ENCODE results near the gene ZSCAN21. TPM values are rescaled to one million over a fixed set of nuclear protein-coding genes. Genes with fewer than 3 reads are reported as not detected.

ZSCAN21 gene
- polyA plus RNA-seq, 1 donor, result 11.5 TPM

DNA sequence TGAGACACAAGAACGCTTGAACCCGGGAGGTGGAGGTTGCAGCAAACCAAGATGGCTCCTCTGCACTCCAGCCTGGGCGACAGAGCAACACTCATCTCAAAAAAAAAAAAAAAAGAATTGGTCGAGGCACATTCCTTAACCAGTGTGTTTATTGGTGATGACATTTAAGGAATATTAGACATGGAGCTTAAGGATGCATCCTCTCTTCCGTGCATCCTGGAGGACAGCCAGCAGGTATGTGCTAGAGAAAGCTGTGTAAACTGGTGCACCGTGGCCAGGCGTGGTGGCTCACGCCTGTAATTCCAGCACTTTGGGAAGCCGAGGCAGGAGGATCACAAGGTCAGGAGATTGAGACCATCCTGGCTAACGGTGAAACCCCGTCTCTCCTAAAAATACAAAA is 22.4 kb upstream of the ZSCAN21 start:
- no peak for DNase-seq (ENCODE audit: low read depth)

DNA sequence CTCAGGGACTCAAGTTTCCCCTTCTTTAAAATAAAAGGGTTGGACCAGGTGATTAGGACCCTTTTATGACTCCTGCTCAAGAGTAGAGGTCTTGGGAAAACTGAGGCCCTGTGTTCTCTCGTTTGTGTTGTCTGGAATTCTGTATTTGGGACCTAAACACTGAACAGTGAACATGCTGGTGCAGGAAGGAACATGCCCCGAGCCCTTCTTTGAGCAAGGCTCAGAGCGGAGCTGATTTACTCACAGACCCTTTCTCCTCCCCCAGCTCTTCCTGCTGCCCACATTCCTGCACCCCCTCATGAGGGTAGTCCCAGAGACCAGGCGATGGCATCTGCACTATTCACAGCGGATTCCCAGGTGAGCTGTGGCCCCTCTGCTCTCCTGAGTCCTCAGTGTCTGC is 20.0 kb upstream of the ZSCAN21 start:
- DNase-seq (ENCODE audit: low read depth), result no peak

DNA sequence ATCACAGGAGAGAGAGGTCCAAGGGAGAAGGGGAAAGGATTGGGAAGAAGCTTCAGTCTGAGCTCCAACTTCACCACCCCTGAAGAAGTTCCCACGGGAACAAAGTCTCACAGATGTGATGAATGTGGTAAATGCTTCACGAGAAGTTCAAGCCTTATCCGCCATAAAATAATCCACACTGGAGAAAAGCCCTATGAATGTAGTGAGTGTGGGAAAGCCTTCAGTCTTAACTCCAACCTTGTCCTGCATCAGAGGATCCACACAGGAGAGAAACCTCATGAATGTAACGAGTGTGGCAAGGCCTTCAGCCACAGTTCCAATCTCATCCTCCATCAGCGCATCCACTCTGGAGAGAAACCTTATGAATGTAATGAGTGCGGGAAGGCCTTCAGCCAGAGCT is 16.0 kb upstream of the ZSCAN21 start:
- no peak for DNase-seq (ENCODE audit: low read depth)

DNA sequence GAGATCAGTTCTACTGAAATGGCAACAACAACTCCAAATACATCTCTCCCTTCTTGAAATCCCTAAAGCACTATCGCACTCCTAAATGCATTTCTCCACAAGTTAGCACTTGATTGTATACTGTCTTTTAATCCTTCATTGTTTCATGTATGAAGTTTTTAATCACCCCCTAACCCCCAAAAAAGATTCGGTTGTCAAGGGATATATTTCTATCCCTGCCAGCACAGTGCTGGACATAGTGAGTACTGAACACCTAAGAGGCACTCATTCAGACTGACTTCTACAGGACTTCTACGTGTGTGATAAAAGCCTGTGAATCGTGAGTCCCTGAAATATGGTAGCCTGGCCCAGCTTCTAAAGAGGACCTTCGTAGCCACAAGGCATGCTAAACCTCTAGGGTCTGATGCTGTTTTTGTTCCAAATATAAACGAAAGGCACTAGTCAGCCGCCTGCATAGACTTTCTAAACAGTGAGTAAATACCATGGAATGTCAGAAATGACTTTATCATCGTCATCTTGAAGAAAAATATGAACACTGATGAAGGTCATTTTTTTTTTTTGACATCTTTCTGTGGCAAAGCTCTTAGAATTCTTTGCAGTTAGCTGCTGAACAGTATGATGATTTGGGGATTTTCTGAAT is 14.6 kb upstream of the ZSCAN21 start:
- DNase-seq (ENCODE audit: low read depth), result no peak

DNA sequence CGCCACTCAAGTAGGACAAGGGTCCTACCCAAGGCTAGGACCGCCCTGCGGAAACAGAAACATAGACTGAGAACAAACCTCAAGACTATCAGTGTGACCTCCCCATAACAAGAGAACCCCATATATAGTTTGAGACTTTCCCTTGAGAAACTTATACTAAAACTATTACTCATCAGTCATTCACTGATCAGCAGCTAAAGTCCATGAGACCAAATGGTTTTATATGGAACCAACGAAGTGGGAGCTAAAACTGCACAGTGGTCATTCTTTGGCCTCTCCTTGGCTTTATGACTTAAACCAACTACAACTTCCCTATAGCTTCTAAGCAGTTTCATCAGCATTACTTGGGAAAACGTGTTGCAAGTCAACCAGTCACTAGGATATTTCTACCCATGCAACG is 13.7 kb upstream of the ZSCAN21 start:
- no peak for DNase-seq (ENCODE audit: low read depth)

DNA sequence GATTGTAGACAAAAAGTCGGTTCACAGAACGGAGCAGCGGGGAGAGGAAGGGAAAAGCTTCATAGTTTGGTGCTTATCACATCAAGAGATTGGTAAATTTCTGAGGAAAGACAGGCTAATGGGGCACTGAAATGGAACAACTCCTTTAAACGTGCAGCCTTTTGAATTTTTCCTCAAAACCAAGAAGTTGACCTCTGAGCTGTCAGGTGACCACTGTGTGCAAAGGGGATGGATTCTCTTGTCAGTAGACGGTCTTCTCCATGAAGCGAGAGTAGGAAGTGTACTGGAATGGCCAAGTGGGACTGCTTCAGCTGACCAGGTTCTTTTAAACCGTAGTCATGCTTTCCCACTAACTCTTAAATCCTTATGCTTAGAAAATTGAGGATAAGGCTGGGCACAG is 11.2 kb upstream of the ZSCAN21 start:
- DNase-seq (ENCODE audit: low read depth), result no peak

DNA sequence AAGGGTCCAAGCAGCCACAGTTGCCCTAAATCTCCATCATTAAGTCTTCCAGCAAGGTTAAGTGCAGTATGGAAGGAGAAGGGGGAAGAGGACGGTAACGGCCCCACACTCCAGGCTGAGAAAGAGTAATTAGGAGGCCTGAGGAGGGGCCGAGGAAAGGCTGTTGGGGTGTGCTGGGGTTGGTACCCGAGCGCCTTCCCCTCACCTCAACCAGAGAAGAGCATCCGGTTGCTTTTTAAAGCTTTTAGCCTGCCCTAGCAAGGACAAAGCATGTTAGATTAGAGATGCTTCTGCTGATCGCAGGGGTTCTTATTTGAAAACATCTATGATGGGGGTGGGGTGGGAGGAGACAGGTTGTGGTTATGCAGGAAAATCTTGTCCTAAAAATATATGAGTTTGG is 9.0 kb upstream of the ZSCAN21 start:
- DNase-seq (ENCODE audit: low read depth), result no peak

DNA sequence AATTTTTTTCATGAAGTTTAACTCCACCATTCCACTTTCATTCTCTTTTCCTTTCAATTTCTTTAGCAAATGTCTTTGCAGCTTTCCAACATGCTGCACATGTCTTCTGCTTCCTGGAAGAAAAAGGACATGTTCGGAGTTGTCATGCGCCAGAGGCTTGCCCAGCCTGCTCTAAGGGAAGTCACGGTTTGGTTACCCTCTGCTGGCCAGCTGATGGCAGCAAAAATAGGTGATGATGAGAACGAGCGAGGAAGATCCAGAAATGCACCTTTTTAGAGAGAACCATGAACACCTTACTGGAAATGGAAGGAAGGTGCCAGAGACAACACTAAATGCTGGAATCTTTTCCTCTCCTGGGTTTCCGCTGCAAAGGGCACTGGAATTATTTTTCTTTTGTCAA is 4.9 kb upstream of the ZSCAN21 start:
- DNase-seq (ENCODE audit: low read depth), result no peak

DNA sequence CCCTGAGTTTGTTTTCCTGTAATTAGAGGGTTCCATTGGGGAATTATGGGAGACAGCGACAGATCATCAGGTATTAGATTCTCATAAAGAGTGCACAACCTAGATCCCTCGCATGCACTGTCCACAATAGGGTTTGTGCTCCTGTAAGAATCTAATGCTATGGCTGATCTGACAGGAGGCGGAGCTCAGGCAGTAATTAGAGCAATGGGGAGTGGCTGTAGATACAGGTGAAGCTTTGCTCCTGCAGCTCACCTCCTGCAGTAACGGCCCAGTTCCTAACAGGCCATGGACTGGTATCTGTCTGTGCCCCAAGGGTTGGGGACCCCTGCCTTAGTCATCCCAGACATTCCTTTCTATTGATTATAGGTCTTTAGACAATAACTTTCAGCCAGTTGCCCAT is 894 bp upstream of the ZSCAN21 start:
- DNase-seq (ENCODE audit: low read depth), result no peak

DNA sequence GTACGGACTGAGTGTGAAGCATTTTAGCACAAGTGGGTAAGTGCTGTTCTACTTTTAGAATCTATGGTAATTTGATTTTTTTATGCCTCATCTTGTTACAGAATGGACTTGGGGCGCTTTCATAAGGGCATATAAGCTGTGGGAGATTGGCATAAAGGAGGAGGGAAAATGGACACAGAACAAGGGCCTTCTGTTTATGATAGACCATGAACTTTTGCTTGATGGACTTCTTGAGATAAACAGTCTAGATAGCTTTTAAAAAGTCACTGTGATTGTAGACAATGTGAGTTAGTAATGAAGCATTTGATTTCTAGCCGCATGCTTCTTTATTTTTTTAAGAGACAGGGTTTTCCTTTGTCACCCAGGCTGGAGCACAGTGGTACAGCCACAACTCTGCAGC is 2.0 kb downstream of the ZSCAN21 start:
- no peak for DNase-seq (ENCODE audit: low read depth)

DNA sequence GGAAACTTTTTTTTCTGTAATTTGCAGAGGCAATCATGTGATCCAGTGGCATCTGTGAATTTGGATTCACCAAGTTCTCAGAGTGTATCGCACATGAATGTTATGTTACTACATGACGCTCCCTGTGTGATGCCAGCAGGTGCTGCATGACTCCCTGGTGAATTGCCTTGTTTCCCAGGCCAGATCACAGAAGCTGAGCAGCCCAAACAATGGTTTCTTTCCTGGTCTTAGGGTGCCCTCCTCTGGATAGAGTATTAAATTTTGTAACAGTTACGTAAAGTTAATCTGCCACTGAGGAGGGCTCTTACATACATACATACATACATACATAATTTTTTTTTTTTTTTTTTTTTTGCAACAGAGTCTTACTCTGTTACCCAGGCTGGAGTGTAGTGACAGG is 3.6 kb downstream of the ZSCAN21 start:
- DNase-seq (ENCODE audit: low read depth), result no peak

DNA sequence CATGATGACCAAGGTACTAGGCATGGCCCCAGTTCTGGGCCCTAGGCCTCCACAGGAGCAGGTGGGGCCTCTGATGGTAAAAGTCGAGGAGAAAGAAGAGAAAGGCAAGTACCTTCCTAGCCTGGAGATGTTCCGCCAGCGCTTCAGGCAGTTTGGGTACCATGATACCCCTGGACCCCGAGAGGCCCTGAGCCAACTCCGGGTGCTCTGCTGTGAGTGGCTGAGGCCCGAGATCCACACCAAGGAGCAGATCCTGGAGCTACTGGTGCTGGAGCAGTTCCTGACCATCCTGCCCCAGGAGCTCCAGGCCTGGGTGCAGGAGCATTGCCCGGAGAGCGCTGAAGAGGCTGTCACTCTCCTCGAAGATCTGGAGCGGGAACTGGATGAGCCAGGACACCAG is 7.4 kb downstream of the ZSCAN21 start:
- no peak for DNase-seq (ENCODE audit: low read depth)

DNA sequence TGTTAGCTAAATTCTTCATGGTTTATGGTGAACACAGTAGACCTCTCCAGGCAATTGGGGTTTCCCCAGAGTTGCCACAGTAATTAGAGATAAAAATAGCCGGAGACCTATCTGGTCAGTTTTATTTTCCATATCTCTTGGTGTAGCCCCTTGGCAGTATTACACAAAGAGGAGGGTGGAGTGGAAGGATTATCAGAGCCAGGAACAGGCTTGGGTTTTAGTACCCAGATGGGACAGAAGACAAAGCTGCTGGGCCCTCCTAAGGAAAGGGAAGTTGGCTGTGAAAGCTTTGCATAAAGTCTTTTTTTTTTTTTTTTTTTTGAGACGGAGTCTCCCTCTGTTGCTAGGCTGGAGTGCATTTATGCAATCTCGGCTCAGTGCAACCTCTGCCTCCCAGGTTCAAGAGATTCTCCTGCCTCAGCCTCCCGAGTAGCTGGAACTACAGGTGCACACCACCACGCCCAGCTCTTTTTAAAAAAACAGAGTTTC is 9.7 kb downstream of the ZSCAN21 start:
- no peak for DNase-seq (ENCODE audit: low read depth)

DNA sequence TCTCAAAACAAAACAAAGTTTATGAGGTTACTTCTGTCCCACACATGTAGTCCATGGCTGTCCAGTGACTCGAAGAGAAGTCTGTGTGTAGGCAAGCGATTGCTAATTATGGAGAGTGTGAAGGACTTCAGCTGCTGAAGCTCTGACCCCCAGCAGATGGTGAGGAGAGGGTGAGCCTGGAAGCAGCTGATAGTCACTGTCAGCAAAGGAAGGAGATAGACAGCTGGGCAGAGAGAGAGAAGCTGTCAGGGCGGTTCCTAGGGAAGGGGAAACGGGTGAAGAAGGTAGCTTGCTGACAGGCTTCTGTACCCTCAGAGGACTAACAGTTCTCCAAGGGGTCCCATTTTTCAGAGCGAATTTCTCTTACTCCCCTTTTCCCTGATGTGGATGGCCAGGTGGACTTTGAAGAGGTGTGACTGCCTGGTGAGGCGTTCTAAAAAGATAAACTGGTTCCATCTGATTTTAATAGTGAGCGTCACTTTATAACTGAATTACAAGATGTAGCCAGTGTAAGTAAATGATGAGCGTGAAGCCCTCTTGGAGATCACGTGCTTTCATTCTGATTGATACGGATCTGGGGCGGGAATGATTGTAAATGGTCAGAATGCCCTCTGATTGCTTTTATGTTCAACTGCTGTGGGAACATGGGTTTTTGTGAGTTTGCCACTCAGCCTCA is 12.1 kb downstream of the ZSCAN21 start:
- DNase-seq (ENCODE audit: low read depth), result no peak

DNA sequence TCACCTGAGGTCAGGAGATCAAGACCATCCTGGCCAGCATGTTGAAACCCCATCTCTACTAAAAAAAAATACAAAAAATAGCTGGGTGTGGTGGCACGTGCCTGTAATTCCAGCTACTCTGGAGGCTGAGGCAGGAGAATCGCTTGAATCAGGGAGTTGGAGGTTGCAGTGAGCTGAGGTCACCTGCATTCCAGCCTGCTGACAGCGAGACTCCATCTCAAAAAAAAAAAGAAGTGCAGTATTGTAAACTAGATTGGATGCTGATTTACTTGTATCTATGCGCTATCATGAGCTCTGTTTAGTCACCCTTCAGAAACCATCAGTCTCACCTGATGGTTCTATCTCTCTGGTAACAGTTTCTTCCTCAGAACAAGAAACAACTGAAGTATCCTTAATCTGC is 13.8 kb downstream of the ZSCAN21 start:
- DNase-seq (ENCODE audit: low read depth), result no peak

DNA sequence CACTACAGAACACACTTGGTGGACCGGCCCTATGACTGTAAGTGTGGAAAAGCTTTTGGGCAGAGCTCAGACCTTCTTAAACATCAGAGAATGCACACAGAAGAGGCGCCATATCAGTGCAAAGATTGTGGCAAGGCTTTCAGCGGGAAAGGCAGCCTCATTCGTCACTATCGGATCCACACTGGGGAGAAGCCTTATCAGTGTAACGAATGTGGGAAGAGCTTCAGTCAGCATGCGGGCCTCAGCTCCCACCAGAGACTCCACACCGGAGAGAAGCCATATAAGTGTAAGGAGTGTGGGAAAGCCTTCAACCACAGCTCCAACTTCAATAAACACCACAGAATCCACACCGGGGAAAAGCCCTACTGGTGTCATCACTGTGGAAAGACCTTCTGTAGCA is 14.6 kb downstream of the ZSCAN21 start:
- no peak for DNase-seq (ENCODE audit: low read depth)

DNA sequence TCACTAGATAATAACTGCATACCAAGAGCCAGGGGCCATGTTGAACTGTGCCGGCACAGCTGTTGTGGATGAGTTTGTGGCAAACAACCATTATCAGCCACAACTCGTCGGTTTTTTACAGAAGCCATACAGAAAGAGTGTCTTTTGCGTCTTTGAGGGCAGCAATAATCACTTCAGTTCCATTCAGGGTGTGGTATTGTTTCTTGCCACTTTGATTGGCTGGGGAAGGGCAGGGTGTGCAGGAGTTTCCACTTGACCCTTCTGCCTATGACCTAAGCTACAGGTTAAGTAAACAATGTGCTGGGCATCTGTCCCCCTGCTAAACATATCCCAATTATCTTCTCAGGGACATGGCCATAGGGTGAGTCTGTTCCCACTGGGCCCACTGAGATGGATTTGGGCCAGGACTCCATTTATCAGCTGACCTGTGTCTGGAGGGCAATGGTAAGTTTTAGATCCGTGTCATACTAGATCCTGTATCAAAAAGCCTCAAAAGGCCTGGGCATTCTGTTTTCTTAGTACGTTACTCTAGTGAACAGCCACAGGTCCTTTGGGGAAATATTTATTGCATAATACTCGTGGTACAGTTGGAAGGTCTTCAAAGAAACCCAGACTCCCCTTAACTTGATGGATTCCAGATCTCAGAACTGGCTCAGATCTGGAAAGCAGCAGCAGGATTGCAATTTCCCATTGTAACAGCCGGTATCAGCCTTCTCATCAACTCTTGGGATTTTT is 16.0 kb downstream of the ZSCAN21 start:
- no peak for DNase-seq (ENCODE audit: low read depth)

DNA sequence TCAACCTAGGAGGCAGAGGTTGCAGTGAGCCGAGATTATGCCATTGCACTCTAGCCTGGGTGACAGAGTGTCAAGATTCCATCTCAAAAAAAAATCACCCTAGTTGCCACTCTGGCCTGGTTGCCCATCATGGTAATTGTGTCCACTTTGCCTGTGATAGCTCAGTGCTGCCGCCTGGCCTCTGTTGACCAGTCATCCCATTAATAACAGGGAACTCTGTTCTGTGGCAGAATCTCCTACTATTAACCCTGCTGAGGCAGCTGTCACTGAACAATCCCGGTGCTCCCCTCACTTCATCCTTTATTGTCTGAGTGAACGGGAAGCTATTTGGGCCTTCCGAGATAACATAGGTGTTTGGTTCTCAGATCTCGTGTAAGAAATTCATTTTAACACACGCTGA is 17.4 kb downstream of the ZSCAN21 start:
- no peak for DNase-seq (ENCODE audit: low read depth)

DNA sequence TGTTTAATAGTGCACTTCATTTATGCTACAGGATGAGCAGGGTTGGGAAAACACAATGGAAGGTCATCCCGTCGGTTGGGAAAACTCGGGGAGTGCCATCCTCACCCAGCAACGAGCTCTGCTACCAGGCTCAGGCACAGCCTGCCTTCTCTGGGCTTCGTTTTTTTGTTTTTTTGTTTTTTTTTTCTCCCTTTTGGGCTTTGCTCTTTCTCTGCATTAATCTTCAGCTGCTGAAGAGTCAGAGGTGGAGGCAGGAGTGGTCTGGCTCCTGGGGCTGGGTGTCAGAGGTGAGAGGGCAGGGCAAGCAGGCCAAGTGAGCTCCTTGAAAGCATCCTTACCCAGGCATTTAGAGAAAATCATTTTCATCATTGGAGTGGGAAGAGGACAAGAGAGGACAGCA is 20.4 kb downstream of the ZSCAN21 start:
- DNase-seq (ENCODE audit: low read depth), result no peak

DNA sequence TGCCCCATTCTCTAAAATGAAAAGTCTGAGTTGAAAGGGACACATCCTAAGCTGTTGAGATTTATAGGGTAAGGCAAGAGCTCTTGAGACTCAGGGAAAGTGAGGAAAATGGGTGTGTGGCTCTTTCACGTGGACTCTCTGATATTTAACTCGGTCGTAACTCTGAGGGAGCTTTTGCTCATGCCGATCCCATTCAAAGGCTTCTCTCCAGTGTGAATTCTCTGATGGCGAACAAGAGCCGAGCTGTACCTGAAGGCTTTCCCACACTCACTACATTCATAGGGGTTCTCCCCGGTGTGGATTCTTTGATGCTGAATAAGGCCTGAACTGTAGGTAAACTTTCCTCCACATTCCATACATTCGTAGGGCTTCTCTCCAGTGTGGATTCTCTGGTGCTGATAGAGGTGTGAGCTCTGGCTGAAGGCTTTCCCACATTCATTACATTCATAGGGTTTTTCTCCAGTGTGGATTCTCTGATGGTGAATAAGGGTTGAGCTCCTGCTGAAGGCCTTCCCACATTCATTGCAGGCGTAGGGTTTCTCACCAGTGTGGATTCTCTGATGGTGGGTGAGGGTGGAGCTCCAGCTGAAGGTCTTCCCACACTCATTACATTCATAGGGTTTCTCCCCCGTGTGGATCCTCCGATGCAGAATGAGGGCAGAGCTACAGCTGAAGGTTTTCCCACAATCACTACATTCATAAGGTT is 21.6 kb downstream of the ZSCAN21 start:
- no peak for DNase-seq (ENCODE audit: low read depth)

DNA sequence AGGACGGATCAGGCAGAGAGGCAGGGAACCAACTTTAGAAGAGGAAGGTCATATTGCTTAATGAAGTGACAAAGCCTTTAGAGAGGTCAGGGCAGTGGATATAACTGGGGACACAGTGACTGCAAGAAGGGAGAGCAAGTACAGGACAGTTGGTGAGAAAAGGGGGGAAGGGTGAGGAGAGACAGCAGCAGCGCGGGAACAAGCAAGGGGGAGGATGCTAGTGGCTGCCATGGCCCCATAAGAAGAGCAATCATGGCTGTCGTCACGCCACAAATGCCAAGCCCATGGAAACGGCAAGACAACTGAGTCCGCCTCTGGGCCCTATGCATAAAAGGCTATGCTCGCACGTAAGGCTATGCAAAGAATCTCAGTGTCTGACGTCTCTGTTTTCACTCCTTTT is 22.9 kb downstream of the ZSCAN21 start:
- DNase-seq (ENCODE audit: low read depth), result no peak

DNA sequence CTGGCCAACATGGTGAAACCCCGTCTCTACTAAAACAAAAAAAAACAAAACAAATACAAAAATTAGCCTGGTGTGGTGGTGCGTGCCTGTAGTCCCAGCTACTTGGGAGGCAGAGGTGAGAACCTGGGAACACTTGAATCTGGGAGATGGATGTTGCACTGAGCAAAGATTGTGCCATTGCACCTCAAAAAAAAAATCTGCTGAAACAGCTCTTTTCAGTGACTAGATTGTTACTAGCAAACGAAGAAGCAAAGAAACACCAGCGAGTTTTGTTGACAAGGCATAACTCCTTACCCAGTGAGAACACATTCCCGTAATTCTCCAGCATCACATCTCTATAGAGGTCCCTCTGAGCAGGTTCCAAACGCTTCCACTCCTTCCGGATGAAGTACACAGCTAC is 25.3 kb downstream of the ZSCAN21 start:
- DNase-seq (ENCODE audit: low read depth), result no peak
